ENCODE data around the gene PPIB. TPM values are rescaled to one million over a fixed set of nuclear protein-coding genes. Genes with fewer than 3 reads are reported as not detected.

The PPIB gene
- total and polyA plus RNA-seq, 4 donors, result 379 to 768 (median 632) TPM

DNA sequence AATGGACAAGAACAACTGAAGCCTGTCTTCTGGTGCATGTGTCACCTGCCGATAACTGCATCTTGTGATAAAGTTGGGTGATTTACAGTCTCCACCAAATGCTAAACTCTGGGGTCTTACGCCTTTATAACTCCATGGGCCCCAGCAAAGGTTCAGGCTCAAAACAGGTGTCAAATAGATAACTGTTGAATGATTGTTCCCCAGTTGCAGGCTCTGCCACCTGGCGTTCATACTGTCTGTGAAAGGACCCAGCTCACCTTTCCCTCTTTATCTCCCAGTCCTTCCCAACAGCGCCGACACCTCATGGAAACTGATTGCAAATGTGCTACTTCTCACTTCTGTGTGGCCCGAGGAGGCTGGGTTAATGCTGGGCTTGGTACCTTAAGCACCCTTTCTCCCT lies 19.5 kb downstream of the PPIB start:
- WGBS, result 93% methylated on average over 6 of the region's 6 CpGs
- Histone ChIP-seq H3K9ac (ENCODE audit: low read depth in 1 of 2, low read length in 2 of 2) (no peak overlapping the region), H3K9me3 (ENCODE audit: control insufficient read depth in 4 of 4, low read length in 3 of 4) (no peaks in the 10 kb centered on the region), H3K4me1 (ENCODE audit: control insufficient read depth in 4 of 4, insufficient read depth in 4 of 4, low read length in 3 of 4) (no peaks in the 10 kb centered on the region), H3K4me3 (ENCODE audit: low read depth in 1 of 3, low read length in 3 of 3) (no peak overlapping the region), H3K36me3 (ENCODE audit: control insufficient read depth in 4 of 4, insufficient read depth in 3 of 4, low read depth in 1 of 4, low read length in 3 of 4) (peaks cover 3 to 50% (median 19%) of the 10 kb centered on the region in 4 donors), H3K27me3 (ENCODE audit: control insufficient read depth in 4 of 4, insufficient read depth in 4 of 4, low read length in 3 of 4) (no peaks in the 10 kb centered on the region), H3K27ac (ENCODE audit: low read depth in 1 of 2, low read length in 2 of 2) (no peak overlapping the region)
- TF ChIP-seq FOXA2 (IDR thresholded peaks at IDR 0.05) (no peak), NR2F2 (IDR thresholded peaks at IDR 0.05) (no peak), RAD21 (IDR thresholded peaks at IDR 0.05) (no peak), HNF4G (IDR thresholded peaks at IDR 0.05) (no peak), TAF1 (conservative IDR thresholded peaks at IDR 0.05) (no peak), SP1 (IDR thresholded peaks at IDR 0.05) (no peak), FOXA1 (IDR thresholded peaks at IDR 0.05) (no peak), YY1 (IDR thresholded peaks at IDR 0.05) (no peak), GABPA (IDR thresholded peaks at IDR 0.05 in 1 of 2, conservative IDR thresholded peaks at IDR 0.05 in 1 of 2) (no peak), HNF4A (conservative IDR thresholded peaks at IDR 0.05) (no peak), RXRA (IDR thresholded peaks at IDR 0.05) (no peak)
- TF ChIP-seq, protein P1, sequence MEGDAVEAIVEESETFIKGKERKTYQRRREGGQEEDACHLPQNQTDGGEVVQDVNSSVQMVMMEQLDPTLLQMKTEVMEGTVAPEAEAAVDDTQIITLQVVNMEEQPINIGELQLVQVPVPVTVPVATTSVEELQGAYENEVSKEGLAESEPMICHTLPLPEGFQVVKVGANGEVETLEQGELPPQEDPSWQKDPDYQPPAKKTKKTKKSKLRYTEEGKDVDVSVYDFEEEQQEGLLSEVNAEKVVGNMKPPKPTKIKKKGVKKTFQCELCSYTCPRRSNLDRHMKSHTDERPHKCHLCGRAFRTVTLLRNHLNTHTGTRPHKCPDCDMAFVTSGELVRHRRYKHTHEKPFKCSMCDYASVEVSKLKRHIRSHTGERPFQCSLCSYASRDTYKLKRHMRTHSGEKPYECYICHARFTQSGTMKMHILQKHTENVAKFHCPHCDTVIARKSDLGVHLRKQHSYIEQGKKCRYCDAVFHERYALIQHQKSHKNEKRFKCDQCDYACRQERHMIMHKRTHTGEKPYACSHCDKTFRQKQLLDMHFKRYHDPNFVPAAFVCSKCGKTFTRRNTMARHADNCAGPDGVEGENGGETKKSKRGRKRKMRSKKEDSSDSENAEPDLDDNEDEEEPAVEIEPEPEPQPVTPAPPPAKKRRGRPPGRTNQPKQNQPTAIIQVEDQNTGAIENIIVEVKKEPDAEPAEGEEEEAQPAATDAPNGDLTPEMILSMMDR (IDR thresholded peaks at IDR 0.05; ENCODE audit: low read depth, low read length, missing input control), result no peak
- TF ChIP-seq, protein P2, sequence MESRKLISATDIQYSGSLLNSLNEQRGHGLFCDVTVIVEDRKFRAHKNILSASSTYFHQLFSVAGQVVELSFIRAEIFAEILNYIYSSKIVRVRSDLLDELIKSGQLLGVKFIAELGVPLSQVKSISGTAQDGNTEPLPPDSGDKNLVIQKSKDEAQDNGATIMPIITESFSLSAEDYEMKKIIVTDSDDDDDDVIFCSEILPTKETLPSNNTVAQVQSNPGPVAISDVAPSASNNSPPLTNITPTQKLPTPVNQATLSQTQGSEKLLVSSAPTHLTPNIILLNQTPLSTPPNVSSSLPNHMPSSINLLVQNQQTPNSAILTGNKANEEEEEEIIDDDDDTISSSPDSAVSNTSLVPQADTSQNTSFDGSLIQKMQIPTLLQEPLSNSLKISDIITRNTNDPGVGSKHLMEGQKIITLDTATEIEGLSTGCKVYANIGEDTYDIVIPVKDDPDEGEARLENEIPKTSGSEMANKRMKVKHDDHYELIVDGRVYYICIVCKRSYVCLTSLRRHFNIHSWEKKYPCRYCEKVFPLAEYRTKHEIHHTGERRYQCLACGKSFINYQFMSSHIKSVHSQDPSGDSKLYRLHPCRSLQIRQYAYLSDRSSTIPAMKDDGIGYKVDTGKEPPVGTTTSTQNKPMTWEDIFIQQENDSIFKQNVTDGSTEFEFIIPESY (IDR thresholded peaks at IDR 0.05), result no peak
- TF ChIP-seq, protein P3, sequence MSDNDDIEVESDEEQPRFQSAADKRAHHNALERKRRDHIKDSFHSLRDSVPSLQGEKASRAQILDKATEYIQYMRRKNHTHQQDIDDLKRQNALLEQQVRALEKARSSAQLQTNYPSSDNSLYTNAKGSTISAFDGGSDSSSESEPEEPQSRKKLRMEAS (IDR thresholded peaks at IDR 0.05), result no peak
- TF ChIP-seq, protein P4, sequence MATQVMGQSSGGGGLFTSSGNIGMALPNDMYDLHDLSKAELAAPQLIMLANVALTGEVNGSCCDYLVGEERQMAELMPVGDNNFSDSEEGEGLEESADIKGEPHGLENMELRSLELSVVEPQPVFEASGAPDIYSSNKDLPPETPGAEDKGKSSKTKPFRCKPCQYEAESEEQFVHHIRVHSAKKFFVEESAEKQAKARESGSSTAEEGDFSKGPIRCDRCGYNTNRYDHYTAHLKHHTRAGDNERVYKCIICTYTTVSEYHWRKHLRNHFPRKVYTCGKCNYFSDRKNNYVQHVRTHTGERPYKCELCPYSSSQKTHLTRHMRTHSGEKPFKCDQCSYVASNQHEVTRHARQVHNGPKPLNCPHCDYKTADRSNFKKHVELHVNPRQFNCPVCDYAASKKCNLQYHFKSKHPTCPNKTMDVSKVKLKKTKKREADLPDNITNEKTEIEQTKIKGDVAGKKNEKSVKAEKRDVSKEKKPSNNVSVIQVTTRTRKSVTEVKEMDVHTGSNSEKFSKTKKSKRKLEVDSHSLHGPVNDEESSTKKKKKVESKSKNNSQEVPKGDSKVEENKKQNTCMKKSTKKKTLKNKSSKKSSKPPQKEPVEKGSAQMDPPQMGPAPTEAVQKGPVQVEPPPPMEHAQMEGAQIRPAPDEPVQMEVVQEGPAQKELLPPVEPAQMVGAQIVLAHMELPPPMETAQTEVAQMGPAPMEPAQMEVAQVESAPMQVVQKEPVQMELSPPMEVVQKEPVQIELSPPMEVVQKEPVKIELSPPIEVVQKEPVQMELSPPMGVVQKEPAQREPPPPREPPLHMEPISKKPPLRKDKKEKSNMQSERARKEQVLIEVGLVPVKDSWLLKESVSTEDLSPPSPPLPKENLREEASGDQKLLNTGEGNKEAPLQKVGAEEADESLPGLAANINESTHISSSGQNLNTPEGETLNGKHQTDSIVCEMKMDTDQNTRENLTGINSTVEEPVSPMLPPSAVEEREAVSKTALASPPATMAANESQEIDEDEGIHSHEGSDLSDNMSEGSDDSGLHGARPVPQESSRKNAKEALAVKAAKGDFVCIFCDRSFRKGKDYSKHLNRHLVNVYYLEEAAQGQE (IDR thresholded peaks at IDR 0.05), result no peak
- DNase-seq (ENCODE audit: low spot score), result no peak

DNA sequence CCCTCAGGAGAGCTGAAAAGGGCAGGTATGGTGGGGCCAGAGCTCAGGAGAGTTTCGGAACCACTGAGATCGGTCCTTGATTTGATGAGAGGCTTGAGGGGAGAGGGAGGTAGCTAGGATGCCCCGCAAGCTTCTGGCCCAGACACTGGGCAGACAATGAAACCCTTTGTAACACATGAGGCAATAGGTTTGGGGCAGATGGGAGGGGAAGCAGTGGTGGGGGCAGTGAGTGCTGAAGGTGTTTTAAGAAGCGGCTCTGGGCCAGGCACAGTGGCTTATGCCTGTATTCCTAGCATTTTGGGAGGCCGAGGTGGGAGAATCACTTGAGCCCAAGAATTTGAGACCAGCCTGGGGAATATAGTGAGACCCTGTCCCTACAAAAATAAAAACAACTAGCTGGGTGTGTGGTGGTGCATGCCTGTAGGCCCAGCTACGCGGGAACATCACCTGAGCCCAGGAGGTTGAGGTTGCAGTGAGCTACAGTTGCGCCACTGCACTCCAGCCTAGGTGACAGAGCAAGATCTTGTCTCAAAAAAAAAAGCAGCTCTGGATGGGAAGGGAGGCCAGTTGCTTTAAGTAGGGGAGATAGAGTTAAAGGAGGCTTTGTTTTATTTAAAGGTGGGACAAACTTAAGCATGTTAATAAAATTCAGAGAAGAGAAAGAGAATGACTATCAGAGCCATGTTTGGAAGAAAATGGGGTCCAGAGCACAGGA lies 20.9 kb downstream of the PPIB start:
- Histone ChIP-seq H3K4me3 (ENCODE audit: low read depth in 1 of 3, low read length in 3 of 3) (no peak overlapping the region), H3K27me3 (ENCODE audit: control insufficient read depth in 4 of 4, insufficient read depth in 4 of 4, low read length in 3 of 4) (no peaks in the 10 kb centered on the region), H3K4me1 (ENCODE audit: control insufficient read depth in 4 of 4, insufficient read depth in 4 of 4, low read length in 3 of 4) (no peaks in the 10 kb centered on the region), H3K36me3 (ENCODE audit: control insufficient read depth in 4 of 4, insufficient read depth in 3 of 4, low read depth in 1 of 4, low read length in 3 of 4) (peaks cover 8 to 63% (median 31%) of the 10 kb centered on the region in 4 donors), H3K27ac (ENCODE audit: low read depth in 1 of 2, low read length in 2 of 2) (no peak overlapping the region), H3K9me3 (ENCODE audit: control insufficient read depth in 4 of 4, low read length in 3 of 4) (no peaks in the 10 kb centered on the region), H3K9ac (ENCODE audit: low read depth in 1 of 2, low read length in 2 of 2) (no peak overlapping the region)
- DNase-seq (ENCODE audit: low spot score), result no peak
- 97% methylated on average over 8 of the region's 8 CpGs for WGBS
- TF ChIP-seq JUND (IDR thresholded peaks at IDR 0.05) (no peak), YY1 (IDR thresholded peaks at IDR 0.05) (no peak), TAF1 (conservative IDR thresholded peaks at IDR 0.05) (no peak), HNF4A (conservative IDR thresholded peaks at IDR 0.05) (no peak), FOXA1 (IDR thresholded peaks at IDR 0.05) (no peak), NR2F2 (IDR thresholded peaks at IDR 0.05) (no peak)
- TF ChIP-seq, protein P5, sequence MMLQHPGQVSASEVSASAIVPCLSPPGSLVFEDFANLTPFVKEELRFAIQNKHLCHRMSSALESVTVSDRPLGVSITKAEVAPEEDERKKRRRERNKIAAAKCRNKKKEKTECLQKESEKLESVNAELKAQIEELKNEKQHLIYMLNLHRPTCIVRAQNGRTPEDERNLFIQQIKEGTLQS (IDR thresholded peaks at IDR 0.05), result no peak
- TF ChIP-seq, protein P1 (IDR thresholded peaks at IDR 0.05; ENCODE audit: low read depth, low read length, missing input control), result no peak
- TF ChIP-seq, protein P2 (IDR thresholded peaks at IDR 0.05), result no peak
